ENCODE data around the gene CCDC137. TPM values are rescaled to one million over a fixed set of nuclear protein-coding genes. Genes with fewer than 3 reads are reported as not detected.
A peak's percentile ranks its signal among the peaks of the same experiment; 100 is the strongest.

CCDC137 gene
- polyA plus RNA-seq, 3 donors = 2.4 to 8.8 (median 3.6) TPM

DNA sequence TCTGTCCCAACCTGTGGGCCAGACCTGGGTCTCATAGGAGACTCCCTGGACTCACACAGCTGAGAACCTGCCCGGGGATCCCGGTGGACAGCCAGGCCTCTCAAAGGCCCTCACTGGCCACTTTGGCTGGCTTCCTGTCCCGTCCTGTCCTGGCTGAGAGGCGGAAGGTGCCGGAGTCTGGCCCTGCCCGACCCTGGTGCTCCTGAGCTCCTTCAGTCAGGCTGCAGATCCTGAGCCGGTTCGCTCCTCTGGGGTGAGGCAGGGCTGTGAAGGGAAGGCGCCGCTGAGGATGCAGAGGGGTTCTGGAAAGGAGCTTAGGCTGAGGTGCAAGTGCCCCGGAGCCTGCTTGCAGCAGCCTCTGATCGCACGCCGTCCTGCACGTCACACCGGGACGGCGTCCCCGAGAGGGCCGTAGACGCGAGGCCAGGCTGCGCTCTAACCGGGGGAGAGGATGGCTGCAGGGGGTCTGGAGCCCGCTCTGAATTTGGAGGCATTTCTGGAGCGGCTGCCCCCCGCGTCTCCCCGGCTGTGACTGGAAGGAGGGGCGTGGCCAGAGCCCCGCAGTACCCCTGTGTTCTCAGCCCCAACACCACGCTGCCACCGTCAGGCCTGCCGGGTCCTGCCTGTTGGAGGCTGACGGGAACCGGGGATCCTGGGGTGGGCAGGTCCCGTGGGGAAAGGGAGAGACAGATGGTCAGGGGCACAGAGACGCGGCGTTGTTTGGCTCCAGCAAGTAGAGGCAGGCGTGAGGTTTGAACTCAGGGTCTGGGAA, 21.4 kb downstream of the CCDC137 start:
- DNase-seq = no peak
- H3K4me3 Mint-ChIP-seq = no peak overlapping the region
- Histone ChIP-seq H2AFZ (ENCODE audit: insufficient read depth, low read depth, low read length, poor library complexity, severe bottlenecking) (no peak overlapping the region), H3K79me2 (ENCODE audit: insufficient read depth, low read length) (peaks cover 80% of the 10 kb centered on the region), H3K36me3 (replicated peaks in 1 of 2; ENCODE audit: control insufficient read depth in 1 of 2, insufficient read depth in 2 of 2, low read length in 2 of 2) (peaks cover 75 to 78% of the 10 kb centered on the region in 2 donors), H3K27me3 (ENCODE audit: control insufficient read depth in 2 of 2, insufficient read depth in 2 of 2, low read length in 2 of 2) (no peaks in the 10 kb centered on the region), H3K4me2 (replicated peaks; ENCODE audit: extremely low read depth, low read length, poor library complexity, severe bottlenecking) (no peak overlapping the region), H3K9ac (ENCODE audit: insufficient read depth, low read length, poor library complexity, severe bottlenecking) (no peak overlapping the region), H3K27ac (ENCODE audit: low read depth in 1 of 2, low read length in 2 of 2) (no peak overlapping the region), H3K9me3 (replicated peaks in 1 of 2; ENCODE audit: control insufficient read depth in 1 of 2, insufficient read depth in 1 of 2, low read length in 2 of 2) (no peaks in the 10 kb centered on the region), H3K4me1 (ENCODE audit: control insufficient read depth in 1 of 2, insufficient read depth in 2 of 2, low read length in 2 of 2) (peaks cover 17 to 19% of the 10 kb centered on the region in 2 donors), H4K20me1 (ENCODE audit: insufficient read depth, low read length) (peaks cover 87% of the 10 kb centered on the region), H3K4me3 (replicated peaks in 1 of 3; ENCODE audit: low read depth in 2 of 3, low read length in 3 of 3) (no peak overlapping the region)
- no peaks in the 10 kb centered on the region for H3K9me3 Mint-ChIP-seq
- TF ChIP-seq CTCF (IDR thresholded peaks at IDR 0.05) = no peak
- H3K27ac Mint-ChIP-seq = peak overlapping the region in 3 of 7 donors; percentile 15 to 48 (median 37)
- peaks cover 61 to 77% of the 10 kb centered on the region in 2 donors for H3K36me3 Mint-ChIP-seq
- WGBS (ENCODE audit: insufficient coverage) = 94% methylated on average over 39 of the region's 41 CpGs
- peaks cover 18% of the 10 kb centered on the region for H3K4me1 Mint-ChIP-seq
- H3K27me3 Mint-ChIP-seq (ENCODE audit: low read depth in 3 of 3) = peaks cover 0 to 1% (median 0%) of the 10 kb centered on the region in 3 donors
- intact Hi-C loops (cut with micrococcal nuclease) = no loop called here

DNA sequence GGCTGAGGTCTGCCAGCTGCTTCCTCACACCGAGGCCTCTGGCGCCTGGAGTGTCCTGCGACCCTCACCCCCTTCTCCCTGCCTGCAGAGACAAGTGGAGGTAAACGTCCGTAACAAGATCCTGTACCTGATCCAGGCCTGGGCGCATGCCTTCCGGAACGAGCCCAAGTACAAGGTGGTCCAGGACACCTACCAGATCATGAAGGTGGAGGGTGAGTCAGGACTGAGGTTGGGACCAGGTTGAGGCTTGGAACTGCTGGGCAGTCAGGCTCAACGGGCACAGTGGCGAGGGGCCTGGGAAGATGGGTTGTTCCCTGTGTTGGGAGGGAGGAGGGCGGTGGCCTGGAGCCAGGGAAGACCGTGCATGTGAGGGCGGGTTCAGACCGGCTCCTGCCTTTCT, 22.1 kb downstream of the CCDC137 start:
- DNase-seq = no peak
- intact Hi-C loops (cut with micrococcal nuclease) = no loop called here
- Mint-ChIP-seq H3K27ac (peak overlapping the region in 2 of 7 donors; percentile 28 to 40), H3K27me3 (ENCODE audit: low read depth in 3 of 3) (peaks cover 0 to 1% (median 0%) of the 10 kb centered on the region in 3 donors), H3K4me3 (no peak overlapping the region), H3K36me3 (peaks cover 61 to 84% of the 10 kb centered on the region in 2 donors), H3K4me1 (peaks cover 16% of the 10 kb centered on the region), H3K9me3 (no peaks in the 10 kb centered on the region)
- Histone ChIP-seq H3K9ac (ENCODE audit: insufficient read depth, low read length, poor library complexity, severe bottlenecking) (no peak overlapping the region), H3K36me3 (replicated peaks in 1 of 2; ENCODE audit: control insufficient read depth in 1 of 2, insufficient read depth in 2 of 2, low read length in 2 of 2) (peaks cover 82 to 84% of the 10 kb centered on the region in 2 donors), H3K4me2 (replicated peaks; ENCODE audit: extremely low read depth, low read length, poor library complexity, severe bottlenecking) (no peak overlapping the region), H3K27ac (ENCODE audit: low read depth in 1 of 2, low read length in 2 of 2) (no peak overlapping the region), H3K27me3 (ENCODE audit: control insufficient read depth in 2 of 2, insufficient read depth in 2 of 2, low read length in 2 of 2) (no peaks in the 10 kb centered on the region), H3K4me1 (ENCODE audit: control insufficient read depth in 1 of 2, insufficient read depth in 2 of 2, low read length in 2 of 2) (peaks cover 13 to 15% of the 10 kb centered on the region in 2 donors), H3K4me3 (replicated peaks in 1 of 3; ENCODE audit: low read depth in 2 of 3, low read length in 3 of 3) (no peak overlapping the region), H2AFZ (ENCODE audit: insufficient read depth, low read depth, low read length, poor library complexity, severe bottlenecking) (no peak overlapping the region), H3K79me2 (ENCODE audit: insufficient read depth, low read length) (peaks cover 73% of the 10 kb centered on the region), H3K9me3 (replicated peaks in 1 of 2; ENCODE audit: control insufficient read depth in 1 of 2, insufficient read depth in 1 of 2, low read length in 2 of 2) (no peaks in the 10 kb centered on the region), H4K20me1 (ENCODE audit: insufficient read depth, low read length) (peaks cover 94% of the 10 kb centered on the region)
- 92% methylated on average over 14 of the region's 14 CpGs for WGBS (ENCODE audit: insufficient coverage)
- TF ChIP-seq CTCF (IDR thresholded peaks at IDR 0.05) = no peak
